ENCODE data around the gene MB. TPM values are rescaled to one million over a fixed set of nuclear protein-coding genes. Genes with fewer than 3 reads are reported as not detected.
A peak's percentile ranks its signal among the peaks of the same experiment; 100 is the strongest.

Gene MB
- total RNA-seq, 2 donors from 2014 or later, result 2.3 TPM; not detected in 1

GRCh38 chr22:35622191-35622913 is 5.2 kb upstream of the MB start:
- intact Hi-C loops (cut with DNase I), result no loop called here
- DNase-seq (ENCODE audit: low spot score), result no peak

DNA sequence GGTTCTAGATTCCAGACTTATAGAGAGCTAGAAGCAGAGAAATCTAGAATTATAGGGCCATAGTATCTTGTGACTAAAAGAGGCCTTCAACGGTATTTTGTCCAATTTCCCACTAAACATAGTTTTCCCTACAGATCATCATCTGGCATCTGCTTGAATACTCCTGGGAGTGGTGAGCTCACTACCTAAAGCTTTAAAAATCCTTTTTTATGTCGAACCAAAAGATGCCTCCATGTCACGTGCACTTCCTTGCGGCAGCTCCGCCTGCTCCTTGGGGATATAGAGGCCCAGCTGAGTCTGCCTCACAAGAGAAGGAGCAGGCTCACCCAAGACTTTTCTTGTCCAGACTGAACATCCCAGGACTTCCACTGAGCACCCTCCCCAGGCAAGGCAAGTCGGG is 4.3 kb upstream of the MB start:
- no peak for DNase-seq (ENCODE audit: low spot score)
- intact Hi-C loops (cut with DNase I), result no loop called here

GRCh38 chr22:35620624-35621251 is 3.6 kb upstream of the MB start:
- intact Hi-C loops (cut with DNase I), result no loop called here
- DNase-seq (ENCODE audit: low spot score), result no peak

- DNase-seq (ENCODE audit: low spot score), result peak; percentile 67
- intact Hi-C loops (cut with DNase I), result loop anchor here (5.0 to 10.0 kb wide), 2 partner anchors 265 to 1048 kb away; no protein-coding TSS in a partner anchor
Measured at GRCh38 chr22:35619336-35620094, 2.4 kb upstream of the MB start.

DNA sequence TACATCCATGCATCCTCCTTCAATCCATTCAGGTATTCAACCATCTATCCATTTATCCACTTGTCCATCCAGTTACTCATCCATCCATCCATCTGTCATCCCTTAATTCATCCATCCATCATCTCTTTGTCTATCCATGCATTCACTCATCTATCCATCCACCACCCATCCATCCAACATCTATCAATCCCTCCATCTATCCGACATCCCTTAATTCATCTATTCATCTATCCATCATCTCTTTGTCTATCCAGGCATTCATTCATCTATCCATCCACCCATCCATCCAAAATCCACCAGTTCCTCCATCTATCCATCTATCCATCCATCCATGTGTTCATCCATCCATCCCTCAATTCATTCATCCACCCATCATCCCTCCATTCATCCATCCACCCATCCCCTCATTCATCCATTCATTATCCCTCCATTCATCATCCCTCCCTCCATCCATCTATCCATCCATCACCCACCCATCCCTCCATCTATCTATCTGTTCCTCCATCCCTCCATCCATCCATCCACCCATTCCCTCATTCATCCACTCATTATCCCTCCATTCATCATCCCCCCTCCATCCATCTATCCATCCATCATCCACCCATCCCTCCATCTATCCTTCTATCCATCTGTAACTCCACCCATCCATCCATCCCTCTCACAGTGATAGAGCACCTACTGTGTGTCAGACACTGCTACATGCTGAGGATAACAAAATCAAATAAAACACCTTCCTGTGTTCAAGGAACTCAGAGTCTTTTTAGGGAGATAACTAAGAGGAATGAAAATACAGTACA is 1.5 kb upstream of the MB start:
- DNase-seq (ENCODE audit: low spot score), result no peak
- intact Hi-C loops (cut with DNase I), result loop anchor here (5.0 to 10.0 kb wide), 2 partner anchors 264 to 1049 kb away; no protein-coding TSS in a partner anchor

DNA sequence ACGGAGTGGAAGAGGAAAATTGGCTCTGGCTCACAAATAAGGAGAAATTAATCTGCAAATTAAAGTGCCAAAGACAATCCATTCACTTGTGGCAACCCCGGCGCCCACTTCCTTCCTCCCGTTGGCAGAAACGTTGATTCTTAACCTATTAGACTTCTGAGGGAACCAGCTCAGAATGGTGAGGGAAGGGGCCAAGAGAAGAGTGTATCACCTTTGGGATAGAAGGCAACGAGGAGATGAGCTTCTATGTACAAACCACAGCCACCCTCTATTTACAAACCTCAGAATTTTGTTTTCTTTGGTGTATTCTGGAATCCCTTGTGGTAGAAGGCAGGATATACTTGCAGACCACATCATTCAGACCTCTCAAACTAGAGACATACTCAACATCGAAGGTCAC is 1.1 kb downstream of the MB start:
- no peak for DNase-seq (ENCODE audit: low spot score)
- intact Hi-C loops (cut with DNase I), result loop anchor here (5.0 to 10.0 kb wide), 2 partner anchors 261 to 1051 kb away; no protein-coding TSS in a partner anchor

DNA sequence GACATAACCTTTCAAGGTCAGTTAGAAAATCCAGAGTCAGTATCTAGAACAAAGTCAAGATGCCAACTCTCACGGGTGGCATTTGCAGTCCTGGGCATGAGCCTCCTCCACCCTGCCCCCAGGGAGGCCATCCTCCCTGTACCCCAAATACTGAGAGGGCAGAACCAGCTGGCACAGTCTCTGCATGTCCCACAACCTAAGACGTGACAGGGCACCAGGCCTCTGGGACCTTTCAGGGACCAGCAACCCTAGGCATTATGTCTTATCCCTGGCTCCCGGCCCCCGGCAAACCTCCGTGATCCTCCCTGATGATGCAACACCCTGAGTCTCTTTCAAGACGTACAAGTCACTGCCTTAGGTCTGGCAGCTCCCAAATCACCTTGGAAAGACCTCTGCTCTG is 2.0 kb downstream of the MB start:
- no peak for DNase-seq (ENCODE audit: low spot score)
- intact Hi-C loops (cut with DNase I), result loop anchor here (5.0 to 10.0 kb wide), 2 partner anchors 260 to 1052 kb away; no protein-coding TSS in a partner anchor

GRCh38 chr22:35614404-35614803 is 2.7 kb downstream of the MB start:
- no peak for DNase-seq (ENCODE audit: low spot score)
- intact Hi-C loops (cut with DNase I), result loop anchor here (5.0 to 10.0 kb wide), 2 partner anchors 182 to 260 kb away; no protein-coding TSS in a partner anchor

- no peak for DNase-seq (ENCODE audit: low spot score)
- intact Hi-C loops (cut with DNase I), result loop anchor here (5.0 to 10.0 kb wide), 2 partner anchors 181 to 258 kb away; no protein-coding TSS in a partner anchor
Measured at GRCh38 chr22:35612903-35613302, 4.2 kb downstream of the MB start.

DNA sequence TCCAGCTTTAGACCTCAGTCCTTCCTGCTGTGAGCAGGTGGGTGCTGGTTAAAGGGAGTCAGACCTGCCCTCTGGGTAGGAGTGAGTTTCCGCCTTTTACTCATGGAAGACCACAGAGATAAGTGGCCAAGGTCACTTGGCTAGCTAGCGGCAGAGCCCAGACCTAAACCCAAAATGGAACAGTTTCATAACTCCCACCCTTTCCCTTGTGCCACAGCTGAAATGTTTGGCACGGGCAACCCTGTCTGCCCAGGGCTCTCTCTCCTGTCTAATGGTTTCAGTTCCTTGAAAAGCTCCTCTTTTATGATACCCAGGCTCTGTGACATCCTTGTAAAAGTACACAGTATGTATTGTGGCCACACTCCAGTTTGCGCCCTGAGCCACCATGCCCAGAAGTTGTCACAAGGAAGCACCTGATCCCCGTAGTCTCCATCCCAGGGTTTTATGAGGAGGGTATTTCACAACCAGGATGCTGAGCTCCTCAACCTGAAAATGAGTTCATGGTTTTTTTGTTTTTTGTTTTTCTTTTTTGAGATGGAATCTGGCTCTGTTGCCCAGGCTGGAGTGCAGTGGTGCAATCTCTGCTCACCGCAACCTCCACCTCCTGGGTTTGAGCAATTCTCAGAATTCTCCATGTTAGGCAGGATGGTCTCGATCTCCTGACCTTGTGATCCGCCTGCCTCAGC is 5.1 kb downstream of the MB start:
- no peak for DNase-seq (ENCODE audit: low spot score)
- intact Hi-C loops (cut with DNase I), result loop anchor here (5.0 to 10.0 kb wide), 2 partner anchors 180 to 257 kb away; no protein-coding TSS in a partner anchor

GRCh38 chr22:35611200-35611890 is 5.8 kb downstream of the MB start:
- intact Hi-C loops (cut with DNase I), result loop anchor here (5.0 to 10.0 kb wide), 2 partner anchors 179 to 257 kb away; no protein-coding TSS in a partner anchor
- DNase-seq (ENCODE audit: low spot score), result peak; percentile 49

DNA sequence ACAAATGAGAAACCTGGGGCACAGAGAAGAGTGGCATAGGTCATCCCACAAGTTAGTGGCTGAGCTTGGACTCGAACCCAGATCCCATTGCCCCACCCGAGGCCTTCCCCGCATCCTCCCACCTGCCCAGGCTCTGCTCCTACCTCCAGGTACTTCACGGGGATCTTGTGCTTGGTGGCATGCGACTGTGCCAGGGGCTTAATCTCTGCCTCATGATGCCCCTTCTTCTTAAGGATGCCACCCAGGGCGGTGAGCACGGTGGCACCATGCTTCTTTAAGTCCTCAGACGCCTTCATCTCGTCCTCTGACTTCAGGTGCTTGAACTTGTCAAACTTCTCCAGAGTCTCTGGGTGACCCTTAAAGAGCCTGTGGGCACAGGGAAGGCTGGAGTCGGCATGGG is 6.4 kb downstream of the MB start:
- intact Hi-C loops (cut with DNase I), result loop anchor here (5.0 to 10.0 kb wide), 2 partner anchors 178 to 256 kb away; no protein-coding TSS in a partner anchor

DNA sequence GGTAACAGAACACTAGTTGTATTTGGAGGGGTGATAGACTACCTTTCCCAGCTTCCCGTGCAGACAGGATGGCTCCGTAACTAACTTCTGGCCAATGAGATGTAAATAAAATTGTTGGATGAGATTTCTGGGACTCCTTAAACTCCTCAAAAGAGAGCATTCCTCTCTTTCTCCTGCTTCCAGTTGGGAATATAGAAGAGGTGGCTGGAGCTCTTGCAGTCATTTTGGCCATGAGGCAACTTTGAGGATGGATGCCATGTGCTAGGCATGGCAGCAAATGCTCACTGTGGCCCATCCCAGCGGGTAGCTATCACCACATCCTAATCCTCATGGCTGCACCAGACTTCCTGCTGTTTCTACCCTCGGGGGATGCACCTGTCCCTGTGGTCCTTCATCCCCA is 7.4 kb downstream of the MB start:
- DNase-seq (ENCODE audit: low spot score), result no peak
- intact Hi-C loops (cut with DNase I), result loop anchor here (2.0 to 10.0 kb wide), 3 partner anchors 69 to 255 kb away; no protein-coding TSS in a partner anchor

More for the DNA sequence above, 6.4 kb downstream of the MB start:
- DNase-seq (ENCODE audit: low spot score), result no peak

DNA sequence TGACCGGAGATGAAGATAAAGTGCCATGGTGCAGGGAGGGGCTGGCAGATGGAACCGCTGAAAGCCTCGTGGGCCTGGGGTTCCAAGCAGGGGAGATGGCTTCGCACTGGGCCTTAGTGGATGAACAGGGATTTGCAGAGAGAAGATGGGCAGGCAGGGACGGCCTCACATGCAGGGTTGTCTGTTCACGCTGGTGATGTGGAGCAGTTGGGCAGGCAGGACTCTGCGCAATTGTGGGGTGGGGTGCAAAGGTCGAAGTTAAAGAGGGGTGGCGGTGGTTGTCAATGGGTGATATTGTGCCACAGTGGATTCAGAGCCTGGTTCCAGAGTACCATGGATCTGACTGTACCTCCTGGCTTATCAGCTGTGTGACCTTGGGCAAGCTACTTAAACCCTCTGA is 7.9 kb downstream of the MB start:
- no peak for DNase-seq (ENCODE audit: low spot score)
- intact Hi-C loops (cut with DNase I), result loop anchor here in 1 of 2 donors (2.0 kb wide), 1 partner anchor 70 kb away; no protein-coding TSS in a partner anchor

DNA sequence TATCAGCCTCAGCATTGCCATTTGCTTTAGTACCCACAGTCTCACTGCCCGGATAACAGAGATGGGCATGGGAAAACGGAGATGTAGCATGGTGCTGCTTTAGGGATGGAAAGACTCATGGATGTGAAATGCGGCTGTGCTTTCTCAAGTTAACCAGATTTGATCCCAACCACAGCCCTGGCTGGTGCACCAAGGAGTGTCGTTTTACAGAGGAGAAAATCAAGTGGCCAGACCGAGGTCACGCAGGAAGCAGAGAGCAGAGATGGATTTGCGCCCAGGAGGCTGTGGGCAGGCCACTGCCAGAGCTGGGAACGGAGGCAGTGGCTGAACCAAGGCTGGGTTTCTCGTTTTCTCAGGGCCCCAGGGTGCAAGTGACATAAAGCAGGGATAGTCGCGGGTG is 9.0 kb downstream of the MB start:
- intact Hi-C loops (cut with DNase I), result loop anchor here in 1 of 2 donors (2.0 kb wide), 1 partner anchor 71 kb away; no protein-coding TSS in a partner anchor
- DNase-seq (ENCODE audit: low spot score), result no peak

DNA sequence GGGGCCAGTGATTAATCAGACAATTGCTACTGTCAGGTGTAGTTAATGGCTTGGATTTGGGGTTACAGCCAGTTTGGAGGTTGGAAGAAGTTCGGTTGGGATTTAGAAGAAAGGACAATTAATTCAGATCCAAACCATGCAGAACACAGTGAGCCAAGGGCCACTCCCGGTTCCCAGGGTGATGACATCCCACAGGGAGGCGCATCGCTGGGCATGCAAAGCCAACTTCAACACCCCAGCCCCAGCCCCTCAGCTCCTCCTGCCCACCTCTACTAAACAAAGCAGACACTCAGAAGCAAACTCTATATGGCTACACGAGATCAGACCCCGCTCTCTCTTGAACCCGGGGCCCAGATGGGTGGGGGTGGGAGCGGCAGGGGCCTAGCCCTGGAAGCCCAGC is 10.2 kb downstream of the MB start:
- intact Hi-C loops (cut with DNase I), result no loop called here
- DNase-seq (ENCODE audit: low spot score), result no peak

- intact Hi-C loops (cut with DNase I), result no loop called here
- DNase-seq (ENCODE audit: low spot score), result no peak
Measured at GRCh38 chr22:35605851-35606481, 11.2 kb downstream of the MB start.

All from posterior vena cava (tissue), 2 donors.